A673 (cell line): ENCODE measurements around the gene KCNJ5. TPM values are rescaled to one million over a fixed set of nuclear protein-coding genes. Genes with fewer than 3 reads are reported as not detected.

ENCODE experiments used
- BruUV-seq: library from RNA; stranded (reverse); fragments of 400-500 nt; replicated peaks from 2 replicates; lab custom pipeline; 2021; lab: Mats Ljungman, UMichigan
- CTCF ChIA-PET: fragments of 300-600 bp; sonication (Branson Sonifier 250); formaldehyde crosslinking; loops from one replicate; lab custom pipeline; 2022; ENCODE audit warnings: antibody characterized with exemption; lab: Charles Lee
- POLR2A ChIA-PET: fragments of 300-600 bp; sonication (Branson Sonifier 250); formaldehyde crosslinking; loops from one replicate; lab custom pipeline; 2022; ENCODE audit warnings: antibody characterized with exemption; ENCODE audit not compliant: low non-redundant PET; lab: Charles Lee
- DNase-seq: peaks from one replicate; pipeline ENCODE4 v3.0.0-alpha.2; 2015; ENCODE audit warnings: low spot score
- H3K27ac ChIP-seq: fragments of 200-600 bp; sonication (generic); 2 replicates; pipeline ENCODE4 v1.5.1; 2016; ENCODE audit warnings: mixed run types, low read depth, mild to moderate bottlenecking, mixed read lengths, antibody characterized with exemption, low read length; ENCODE audit not compliant: poor library complexity, severe bottlenecking
- H3K27me3 ChIP-seq: fragments of 200-600 bp; sonication (generic); replicated peaks from 2 replicates; pipeline ENCODE4 v1.6.1; 2017; ENCODE audit warnings: mixed run types, low read depth, mild to moderate bottlenecking, mixed read lengths, antibody characterized with exemption, low read length; ENCODE audit not compliant: insufficient read depth, poor library complexity
- H3K36me3 ChIP-seq: fragments of 200-600 bp; sonication (generic); 2 replicates; pipeline ENCODE4 v1.6.1; 2016; ENCODE audit warnings: mixed run types, mild to moderate bottlenecking, mixed read lengths, antibody characterized with exemption, low read length; ENCODE audit not compliant: insufficient read depth, poor library complexity, severe bottlenecking
- H3K4me1 ChIP-seq: fragments of 200-600 bp; sonication (generic); 2 replicates; pipeline ENCODE4 v1.6.1; 2017; ENCODE audit warnings: mixed run types, mild to moderate bottlenecking, mixed read lengths, antibody characterized with exemption, low read length; ENCODE audit not compliant: insufficient read depth, poor library complexity, severe bottlenecking
- H3K4me3 ChIP-seq: fragments of 200-600 bp; sonication (generic); 2 replicates; pipeline ENCODE4 v1.5.1; 2016; ENCODE audit warnings: low read depth, mixed run types, mild to moderate bottlenecking, mixed read lengths, low read length; ENCODE audit not compliant: poor library complexity, severe bottlenecking
- H3K9me3 ChIP-seq: fragments of 200-600 bp; sonication (generic); 2 replicates; pipeline ENCODE4 v1.6.1; 2016; ENCODE audit warnings: mixed run types, low read depth, mild to moderate bottlenecking, mixed read lengths, antibody characterized with exemption, low read length; ENCODE audit not compliant: poor library complexity, severe bottlenecking
- EZH2 ChIP-seq: fragments of 200-600 bp; sonication (generic); IDR thresholded peaks from 2 replicates; pipeline ENCODE4 v1.6.1; 2017; ENCODE audit warnings: borderline replicate concordance, low read depth, mild to moderate bottlenecking, mixed read lengths, antibody characterized with exemption, low read length; ENCODE audit not compliant: poor library complexity, severe bottlenecking
- intact Hi-C: fragments of 100-400 bp; cut with micrococcal nuclease; formaldehyde crosslinking; loops from one replicate; pipeline ENCODE4 v1.10.0; 2022; ENCODE audit not compliant: unreplicated experiment
- total RNA-seq: library from RNA; stranded (reverse); gene quantifications from 2 replicates; pipeline ENCODE4 v1.2.3, GENCODE V29; 2021
- TF ChIP-seq, protein P1 (sequence below): fragments of 300-800, 200-600 bp; sonication (generic); conservative IDR thresholded peaks from 2 replicates; pipeline ENCODE4 v1.5.1; 2017; ENCODE audit warnings: low read depth, mild to moderate bottlenecking, antibody characterized with exemption, low read length, moderate library complexity, mixed read lengths

KCNJ5 gene
- total RNA-seq, 1 experiment from 2014 or later = not detected

GRCh38 chr11:128893578-128894285 is 2.6 kb downstream of the KCNJ5 start:
- no peak overlapping the region for H3K4me3 ChIP-seq
- no TSS peak for BruUV-seq
- peaks cover 4% of the 10 kb centered on the region for H3K4me1 ChIP-seq
- CTCF ChIA-PET = interaction anchor here (0.5 kb wide), 1 partner anchor 12 kb away, joined by 6 read pairs; no protein-coding TSS in a partner anchor
- H3K27ac ChIP-seq = no peak overlapping the region
- TF ChIP-seq EZH2 = no peak
- TF ChIP-seq, protein P1, sequence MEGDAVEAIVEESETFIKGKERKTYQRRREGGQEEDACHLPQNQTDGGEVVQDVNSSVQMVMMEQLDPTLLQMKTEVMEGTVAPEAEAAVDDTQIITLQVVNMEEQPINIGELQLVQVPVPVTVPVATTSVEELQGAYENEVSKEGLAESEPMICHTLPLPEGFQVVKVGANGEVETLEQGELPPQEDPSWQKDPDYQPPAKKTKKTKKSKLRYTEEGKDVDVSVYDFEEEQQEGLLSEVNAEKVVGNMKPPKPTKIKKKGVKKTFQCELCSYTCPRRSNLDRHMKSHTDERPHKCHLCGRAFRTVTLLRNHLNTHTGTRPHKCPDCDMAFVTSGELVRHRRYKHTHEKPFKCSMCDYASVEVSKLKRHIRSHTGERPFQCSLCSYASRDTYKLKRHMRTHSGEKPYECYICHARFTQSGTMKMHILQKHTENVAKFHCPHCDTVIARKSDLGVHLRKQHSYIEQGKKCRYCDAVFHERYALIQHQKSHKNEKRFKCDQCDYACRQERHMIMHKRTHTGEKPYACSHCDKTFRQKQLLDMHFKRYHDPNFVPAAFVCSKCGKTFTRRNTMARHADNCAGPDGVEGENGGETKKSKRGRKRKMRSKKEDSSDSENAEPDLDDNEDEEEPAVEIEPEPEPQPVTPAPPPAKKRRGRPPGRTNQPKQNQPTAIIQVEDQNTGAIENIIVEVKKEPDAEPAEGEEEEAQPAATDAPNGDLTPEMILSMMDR = no peak
- H3K9me3 ChIP-seq = no peaks in the 10 kb centered on the region
- H3K36me3 ChIP-seq = no peaks in the 10 kb centered on the region
- POLR2A ChIA-PET = no interaction called here
- intact Hi-C loops = no loop called here
- H3K27me3 ChIP-seq = peaks cover 14% of the 10 kb centered on the region
- DNase-seq = no peak

DNA sequence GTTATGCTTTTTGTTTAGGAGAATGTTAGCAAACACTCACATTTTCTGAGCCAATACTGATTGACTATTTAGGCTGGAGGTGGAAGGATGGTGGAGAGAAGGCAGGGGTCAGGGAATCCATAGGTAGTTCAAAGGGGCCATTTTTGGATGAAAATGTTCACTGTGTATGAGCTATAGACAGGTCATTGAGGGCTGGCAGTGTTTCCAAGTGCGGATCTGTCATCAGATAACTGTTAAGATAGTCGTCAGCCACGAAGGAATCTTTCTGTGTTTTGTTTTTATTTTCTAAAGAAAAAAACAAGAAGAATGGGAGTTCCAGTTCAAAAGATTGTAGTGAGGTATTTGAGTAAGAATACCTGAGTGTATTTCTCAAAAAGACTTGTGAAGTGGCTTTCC is 3.1 kb downstream of the KCNJ5 start:
- intact Hi-C loops = no loop called here
- Histone ChIP-seq H3K9me3 (no peaks in the 10 kb centered on the region), H3K4me3 (no peak overlapping the region), H3K27me3 (peaks cover 13% of the 10 kb centered on the region), H3K4me1 (peaks cover 4% of the 10 kb centered on the region), H3K36me3 (no peaks in the 10 kb centered on the region), H3K27ac (no peak overlapping the region)
- no TSS peak for BruUV-seq
- POLR2A ChIA-PET = no interaction called here
- DNase-seq = no peak
- CTCF ChIA-PET = no interaction called here
- TF ChIP-seq EZH2 = no peak
- TF ChIP-seq, protein P1 = no peak

GRCh38 chr11:128894685-128895084 is 3.5 kb downstream of the KCNJ5 start:
- Histone ChIP-seq H3K36me3 (no peaks in the 10 kb centered on the region), H3K9me3 (no peaks in the 10 kb centered on the region), H3K4me3 (no peak overlapping the region), H3K4me1 (peaks cover 4% of the 10 kb centered on the region), H3K27me3 (peaks cover 9% of the 10 kb centered on the region), H3K27ac (no peak overlapping the region)
- BruUV-seq = no TSS peak
- ChIA-PET CTCF (no interaction called here), POLR2A (no interaction called here)
- DNase-seq = no peak
- intact Hi-C loops = no loop called here
- TF ChIP-seq EZH2 = no peak

DNA sequence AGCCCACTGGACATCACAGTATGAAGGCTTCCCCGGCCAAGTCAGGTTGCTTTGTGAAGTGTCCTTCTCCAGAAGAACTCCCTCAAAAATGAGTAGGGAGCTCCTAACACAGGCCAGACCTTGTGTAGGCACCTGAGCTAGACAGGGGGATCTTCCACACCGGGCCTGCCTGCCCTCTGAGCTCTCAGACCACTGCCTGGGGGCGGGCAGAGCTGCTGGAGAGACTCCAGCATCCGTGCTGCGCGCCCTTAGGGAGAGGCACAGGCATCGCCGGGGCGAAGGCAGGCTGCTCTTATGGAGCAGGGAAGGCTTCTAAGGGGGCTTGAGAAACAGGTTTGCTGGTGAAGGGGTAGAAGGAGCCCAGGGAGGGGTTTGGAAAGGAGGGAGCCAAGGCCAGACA is 4.4 kb downstream of the KCNJ5 start:
- Histone ChIP-seq H3K4me1 (peaks cover 2% of the 10 kb centered on the region), H3K9me3 (no peaks in the 10 kb centered on the region), H3K27me3 (peaks cover under 1% of the 10 kb centered on the region), H3K4me3 (no peak overlapping the region), H3K36me3 (no peaks in the 10 kb centered on the region), H3K27ac (no peak overlapping the region)
- DNase-seq = no peak
- BruUV-seq = no TSS peak
- intact Hi-C loops = no loop called here
- ChIA-PET POLR2A (no interaction called here), CTCF (no interaction called here)
- TF ChIP-seq, protein P1 = no peak
- TF ChIP-seq EZH2 = no peak
